Sigmoid colon (tissue), 4 donors: ENCODE results near the gene STX7.

Experiments used
- CTCF ChIP-seq, 4 experiments: fragments of 450-650 bp in 3 of 4; fragments of 200-600 bp in 1 of 4; IDR thresholded peaks; one replicate each; pipeline ENCODE4 v1.5.1; 2016 to 2019; ENCODE audit warnings: antibody characterized with exemption in 4 of 4, mild to moderate bottlenecking in 3 of 4, moderate library complexity in 2 of 4
- EP300 ChIP-seq, 4 donors: sonication (generic); formaldehyde crosslinking; IDR thresholded peaks; one replicate each; pipeline ENCODE4 v1.6.1; 2017; ENCODE audit warnings: antibody characterized with exemption in 4 of 4
- POLR2A ChIP-seq, 2 donors: fragments of 450-650 bp; IDR thresholded peaks; one replicate each; pipeline ENCODE4 v1.6.1; 2016; ENCODE audit warnings: antibody characterized with exemption in 2 of 2, mild to moderate bottlenecking in 2 of 2, moderate library complexity in 2 of 2
- POLR2AphosphoS5 ChIP-seq, 4 donors: sonication (generic); formaldehyde crosslinking; IDR thresholded peaks; one replicate each; pipeline ENCODE4 v1.6.1; 2017; ENCODE audit warnings: antibody characterized with exemption in 4 of 4

GRCh38 chr6:132482581-132482980 lies 30.3 kb downstream of the STX7 start:
- TF ChIP-seq CTCF (IDR thresholded peaks at IDR 0.05) = no peak
- TF ChIP-seq POLR2A (IDR thresholded peaks at IDR 0.05) = no peak
- peak in 3 of 4 donors; percentile 21 to 65 (median 52) for TF ChIP-seq POLR2AphosphoS5 (IDR thresholded peaks at IDR 0.05)
- no peak for TF ChIP-seq EP300 (IDR thresholded peaks at IDR 0.05)
